NCI-H446 (cell line): ENCODE measurements around the gene ARHGAP15.

Experiments used
- DNase-seq, 2 experiments: peaks; one replicate each; lab custom pipeline; 2025; lab: John Stamatoyannopoulos, UW

Gene ARHGAP15

GRCh38 chr2:143482771-143483170 lies 353.6 kb downstream of the ARHGAP15 start:
- peak in 1 of 2 experiments; percentile 25 for DNase-seq

GRCh38 chr2:143486976-143487375 lies 357.8 kb downstream of the ARHGAP15 start:
- DNase-seq, result no peak

- DNase-seq, result no peak
These were observed 359.9 kb downstream of the ARHGAP15 start for GRCh38 chr2:143489145-143489544.

- DNase-seq, result no peak
These were observed 361.9 kb downstream of the ARHGAP15 start for GRCh38 chr2:143491131-143491530.

GRCh38 chr2:143493339-143493738 lies 364.1 kb downstream of the ARHGAP15 start:
- no peak for DNase-seq

GRCh38 chr2:143497726-143498125 lies 368.5 kb downstream of the ARHGAP15 start:
- no peak for DNase-seq

- no peak for DNase-seq
These were observed 369.3 kb downstream of the ARHGAP15 start for GRCh38 chr2:143498496-143498895.

GRCh38 chr2:143499061-143499460 lies 369.8 kb downstream of the ARHGAP15 start:
- no peak for DNase-seq

GRCh38 chr2:143501106-143501676 lies 372.0 kb downstream of the ARHGAP15 start:
- no peak for DNase-seq

- DNase-seq, result no peak
These were observed 374.1 kb downstream of the ARHGAP15 start for GRCh38 chr2:143503280-143503679.

GRCh38 chr2:143504397-143504796 lies 375.2 kb downstream of the ARHGAP15 start:
- DNase-seq, result no peak

- no peak for DNase-seq
These were observed 376.3 kb downstream of the ARHGAP15 start for GRCh38 chr2:143505542-143505941.

- DNase-seq, result peak in 1 of 2 experiments; percentile 29
These were observed 383.9 kb downstream of the ARHGAP15 start for GRCh38 chr2:143513081-143513480.

GRCh38 chr2:143514413-143514812 lies 385.2 kb downstream of the ARHGAP15 start:
- DNase-seq, result peak in 1 of 2 experiments; percentile 45

GRCh38 chr2:143515318-143515717 lies 386.1 kb downstream of the ARHGAP15 start:
- DNase-seq, result no peak

GRCh38 chr2:143519521-143519920 lies 390.3 kb downstream of the ARHGAP15 start:
- DNase-seq, result no peak

GRCh38 chr2:143521396-143521795 lies 392.2 kb downstream of the ARHGAP15 start:
- DNase-seq, result peak in 1 of 2 experiments; percentile 18

GRCh38 chr2:143522699-143523098 lies 393.5 kb downstream of the ARHGAP15 start:
- DNase-seq, result no peak

GRCh38 chr2:143524119-143524553 lies 394.9 kb downstream of the ARHGAP15 start:
- DNase-seq, result no peak

GRCh38 chr2:143524559-143525401 lies 395.6 kb downstream of the ARHGAP15 start:
- no peak for DNase-seq

GRCh38 chr2:143525402-143525860 lies 396.2 kb downstream of the ARHGAP15 start:
- no peak for DNase-seq

- DNase-seq, result no peak
These were observed 397.3 kb downstream of the ARHGAP15 start for GRCh38 chr2:143526498-143526897.

GRCh38 chr2:143528021-143528420 lies 398.8 kb downstream of the ARHGAP15 start:
- DNase-seq, result no peak
